Measurements from ENCODE around the gene RAB33A.

DNA sequence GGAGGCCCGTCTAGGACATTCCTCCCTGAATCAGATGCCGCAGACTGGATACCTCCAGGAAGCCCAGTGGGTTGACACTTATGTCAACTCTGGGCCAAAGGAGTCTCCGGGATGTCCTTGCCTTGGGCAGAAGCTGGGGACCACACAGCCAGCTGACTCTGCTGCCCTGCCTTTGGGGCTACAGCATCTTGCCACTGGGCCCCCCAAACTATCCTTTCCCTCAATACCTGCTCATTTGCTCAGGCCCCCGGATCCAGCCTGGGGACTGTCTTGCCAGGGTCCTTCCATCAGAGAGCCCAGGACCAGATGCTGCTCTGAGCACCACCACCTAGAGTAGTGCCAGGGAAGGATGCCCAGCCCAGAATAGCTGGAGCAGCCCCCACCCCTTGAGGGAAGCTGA is 19.0 kb downstream of the RAB33A start:
- TF ChIP-seq, protein P1, sequence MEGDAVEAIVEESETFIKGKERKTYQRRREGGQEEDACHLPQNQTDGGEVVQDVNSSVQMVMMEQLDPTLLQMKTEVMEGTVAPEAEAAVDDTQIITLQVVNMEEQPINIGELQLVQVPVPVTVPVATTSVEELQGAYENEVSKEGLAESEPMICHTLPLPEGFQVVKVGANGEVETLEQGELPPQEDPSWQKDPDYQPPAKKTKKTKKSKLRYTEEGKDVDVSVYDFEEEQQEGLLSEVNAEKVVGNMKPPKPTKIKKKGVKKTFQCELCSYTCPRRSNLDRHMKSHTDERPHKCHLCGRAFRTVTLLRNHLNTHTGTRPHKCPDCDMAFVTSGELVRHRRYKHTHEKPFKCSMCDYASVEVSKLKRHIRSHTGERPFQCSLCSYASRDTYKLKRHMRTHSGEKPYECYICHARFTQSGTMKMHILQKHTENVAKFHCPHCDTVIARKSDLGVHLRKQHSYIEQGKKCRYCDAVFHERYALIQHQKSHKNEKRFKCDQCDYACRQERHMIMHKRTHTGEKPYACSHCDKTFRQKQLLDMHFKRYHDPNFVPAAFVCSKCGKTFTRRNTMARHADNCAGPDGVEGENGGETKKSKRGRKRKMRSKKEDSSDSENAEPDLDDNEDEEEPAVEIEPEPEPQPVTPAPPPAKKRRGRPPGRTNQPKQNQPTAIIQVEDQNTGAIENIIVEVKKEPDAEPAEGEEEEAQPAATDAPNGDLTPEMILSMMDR (optimal IDR thresholded peaks at IDR 0.05 in 1 of 3, IDR thresholded peaks at IDR 0.05 in 1 of 3, conservative IDR thresholded peaks at IDR 0.05 in 1 of 3; ENCODE audit: extremely low read depth in 1 of 3, insufficient read depth in 2 of 3, low read length in 3 of 3), result no peak
- TF ChIP-seq EZH2 (IDR thresholded peaks at IDR 0.05; ENCODE audit: low read length), result no peak
